GM18867 (cell line): ENCODE measurements around the gene TRPM3.

Source experiments
- ATAC-seq: cut with Tn5 transposase; IDR thresholded peaks from one replicate; pipeline ENCODE4 v1.9.1; 2021; ENCODE audit warnings: mild to moderate bottlenecking, moderate library complexity; ENCODE audit not compliant: unreplicated experiment

TRPM3 gene

GRCh38 chr9:70539001-70539400 lies 582.4 kb downstream of the TRPM3 start:
- no peak for ATAC-seq

- ATAC-seq = no peak
Measured at GRCh38 chr9:70537084-70537483, 584.3 kb downstream of the TRPM3 start.

- ATAC-seq = no peak
Measured at GRCh38 chr9:70535546-70536323, 585.7 kb downstream of the TRPM3 start.

GRCh38 chr9:70534471-70534870 lies 587.0 kb downstream of the TRPM3 start:
- ATAC-seq = no peak

GRCh38 chr9:70534061-70534460 lies 587.4 kb downstream of the TRPM3 start:
- ATAC-seq = no peak

GRCh38 chr9:70533492-70533891 lies 587.9 kb downstream of the TRPM3 start:
- ATAC-seq = no peak

- ATAC-seq = no peak
Measured at GRCh38 chr9:70532716-70533115, 588.7 kb downstream of the TRPM3 start.

- no peak for ATAC-seq
Measured at GRCh38 chr9:70531311-70531710, 590.1 kb downstream of the TRPM3 start.

- ATAC-seq = no peak
Measured at GRCh38 chr9:70530716-70531115, 590.7 kb downstream of the TRPM3 start.

- ATAC-seq = peak; percentile 9
Measured at GRCh38 chr9:70529833-70530232, 591.6 kb downstream of the TRPM3 start.

- peak; percentile 72 for ATAC-seq
Measured at GRCh38 chr9:70529377-70529776, 592.0 kb downstream of the TRPM3 start.

- no peak for ATAC-seq
Measured at GRCh38 chr9:70526902-70527301, 594.5 kb downstream of the TRPM3 start.

GRCh38 chr9:70525519-70525918 lies 595.9 kb downstream of the TRPM3 start:
- ATAC-seq = no peak

- ATAC-seq = peak; percentile 85
Measured at GRCh38 chr9:70519912-70520724, 601.3 kb downstream of the TRPM3 start.

GRCh38 chr9:70517926-70518610 lies 603.4 kb downstream of the TRPM3 start:
- ATAC-seq = no peak

- ATAC-seq = no peak
Measured at GRCh38 chr9:70514273-70514672, 607.1 kb downstream of the TRPM3 start.

GRCh38 chr9:70511858-70512257 lies 609.6 kb downstream of the TRPM3 start:
- ATAC-seq = no peak

- no peak for ATAC-seq
Measured at GRCh38 chr9:70510157-70510770, 611.2 kb downstream of the TRPM3 start.

- ATAC-seq = no peak
Measured at GRCh38 chr9:70506159-70506558, 615.3 kb downstream of the TRPM3 start.

GRCh38 chr9:70504834-70505233 lies 616.6 kb downstream of the TRPM3 start:
- ATAC-seq = no peak

GRCh38 chr9:70502690-70503089 lies 618.7 kb downstream of the TRPM3 start:
- ATAC-seq = no peak
